ENCODE measurements around the gene PI16. TPM values are rescaled to one million over a fixed set of nuclear protein-coding genes. Genes with fewer than 3 reads are reported as not detected.
A peak's percentile ranks its signal among the peaks of the same experiment; 100 is the strongest.

The PI16 gene
- total RNA-seq, 2 experiments from 2014 or later = not detected

DNA sequence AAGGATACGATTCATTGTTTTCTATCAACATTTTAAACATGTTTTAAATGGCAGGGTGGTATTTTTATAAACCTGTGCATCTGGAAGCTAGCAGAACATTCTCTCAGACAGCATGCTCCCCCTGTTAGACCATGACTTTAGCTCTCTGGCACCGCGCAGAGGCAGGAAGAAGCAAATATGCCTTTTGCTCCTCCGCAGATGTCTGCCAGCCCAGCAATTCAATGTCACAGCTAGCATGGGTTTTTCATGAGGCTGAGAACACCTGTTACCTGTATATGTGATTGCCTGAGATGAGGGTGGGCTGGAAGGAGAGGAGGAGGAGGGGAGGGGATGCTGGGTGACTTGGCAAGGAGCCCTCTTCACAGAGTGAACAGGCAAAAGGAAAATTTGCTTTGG, 24.8 kb downstream of the PI16 start:
- intact Hi-C loops (cut with micrococcal nuclease) = no loop called here
- ATAC-seq (peak; percentile 70), DNase-seq (peak; percentile 50)

DNA sequence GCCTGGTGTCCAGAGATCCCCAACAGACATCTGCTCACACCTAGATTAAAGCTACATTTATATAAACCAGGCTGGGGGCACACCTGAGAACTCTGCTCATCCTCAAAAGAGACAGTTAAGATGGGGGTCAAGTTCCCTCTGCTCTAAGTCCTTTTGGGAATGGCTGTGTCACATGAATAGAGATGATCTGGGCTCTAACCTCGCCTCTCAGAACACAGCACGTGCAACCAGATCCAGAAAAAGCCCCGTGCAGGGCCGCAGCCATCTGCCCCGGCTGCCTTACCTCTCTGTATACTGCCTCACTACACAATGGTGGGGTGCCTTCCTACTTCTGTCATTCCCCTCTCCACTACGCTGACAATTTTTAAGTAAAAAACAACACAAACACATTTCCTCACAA, 25.6 kb downstream of the PI16 start:
- CTCF ChIA-PET = interaction anchor here (1.2 to 2.7 kb wide), 5 partner anchors 8 to 109 kb away, joined by 3 to 16 read pairs (median 5); partner anchors contain the start of gene C6orf89
- Mint-ChIP-seq H3K36me3 (ENCODE audit: low read depth) (peaks cover 17% of the 10 kb centered on the region), H3K9me3 (no peaks in the 10 kb centered on the region), H3K4me1 (ENCODE audit: low read depth) (peaks cover 26% of the 10 kb centered on the region), H3K4me3 (no peak overlapping the region), H3K27me3 (no peaks in the 10 kb centered on the region), H3K27ac (no peak overlapping the region)
- intact Hi-C loops (cut with micrococcal nuclease) = loop anchor here (10.0 kb wide), 1 partner anchor 95 kb away; the partner anchor contains the start of gene C6orf89
- TF ChIP-seq, protein P1, sequence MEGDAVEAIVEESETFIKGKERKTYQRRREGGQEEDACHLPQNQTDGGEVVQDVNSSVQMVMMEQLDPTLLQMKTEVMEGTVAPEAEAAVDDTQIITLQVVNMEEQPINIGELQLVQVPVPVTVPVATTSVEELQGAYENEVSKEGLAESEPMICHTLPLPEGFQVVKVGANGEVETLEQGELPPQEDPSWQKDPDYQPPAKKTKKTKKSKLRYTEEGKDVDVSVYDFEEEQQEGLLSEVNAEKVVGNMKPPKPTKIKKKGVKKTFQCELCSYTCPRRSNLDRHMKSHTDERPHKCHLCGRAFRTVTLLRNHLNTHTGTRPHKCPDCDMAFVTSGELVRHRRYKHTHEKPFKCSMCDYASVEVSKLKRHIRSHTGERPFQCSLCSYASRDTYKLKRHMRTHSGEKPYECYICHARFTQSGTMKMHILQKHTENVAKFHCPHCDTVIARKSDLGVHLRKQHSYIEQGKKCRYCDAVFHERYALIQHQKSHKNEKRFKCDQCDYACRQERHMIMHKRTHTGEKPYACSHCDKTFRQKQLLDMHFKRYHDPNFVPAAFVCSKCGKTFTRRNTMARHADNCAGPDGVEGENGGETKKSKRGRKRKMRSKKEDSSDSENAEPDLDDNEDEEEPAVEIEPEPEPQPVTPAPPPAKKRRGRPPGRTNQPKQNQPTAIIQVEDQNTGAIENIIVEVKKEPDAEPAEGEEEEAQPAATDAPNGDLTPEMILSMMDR (IDR thresholded peaks at IDR 0.05) = no peak
- POLR2A ChIA-PET = interaction anchor here (1.9 kb wide), 1 partner anchor 38 kb away, joined by 4 read pairs; no protein-coding TSS in a partner anchor
- ATAC-seq = no peak
- DNase-seq = no peak

More for the DNA sequence above, 24.8 kb downstream of the PI16 start:
- ChIA-PET CTCF (interaction anchor here (0.7 to 2.7 kb wide), 16 partner anchors 9 to 241 kb away, joined by 3 to 14 read pairs (median 3); partner anchors contain the start of genes C6orf89 and PPIL1), POLR2A (interaction anchor here (1.1 to 1.9 kb wide), 2 partner anchors 38 to 106 kb away, joined by 3 to 4 read pairs; no protein-coding TSS in a partner anchor)
- peaks cover 20% of the 10 kb centered on the region for H3K36me3 Mint-ChIP-seq (ENCODE audit: low read depth)
- H3K9me3 Mint-ChIP-seq = no peaks in the 10 kb centered on the region
- peak overlapping the region; percentile 22 for H3K27ac Mint-ChIP-seq
- no peaks in the 10 kb centered on the region for H3K27me3 Mint-ChIP-seq
- no peak overlapping the region for H3K4me3 Mint-ChIP-seq
- peaks cover 26% of the 10 kb centered on the region for H3K4me1 Mint-ChIP-seq (ENCODE audit: low read depth)
- TF ChIP-seq, protein P1 (IDR thresholded peaks at IDR 0.05) = peak; percentile 37

DNA sequence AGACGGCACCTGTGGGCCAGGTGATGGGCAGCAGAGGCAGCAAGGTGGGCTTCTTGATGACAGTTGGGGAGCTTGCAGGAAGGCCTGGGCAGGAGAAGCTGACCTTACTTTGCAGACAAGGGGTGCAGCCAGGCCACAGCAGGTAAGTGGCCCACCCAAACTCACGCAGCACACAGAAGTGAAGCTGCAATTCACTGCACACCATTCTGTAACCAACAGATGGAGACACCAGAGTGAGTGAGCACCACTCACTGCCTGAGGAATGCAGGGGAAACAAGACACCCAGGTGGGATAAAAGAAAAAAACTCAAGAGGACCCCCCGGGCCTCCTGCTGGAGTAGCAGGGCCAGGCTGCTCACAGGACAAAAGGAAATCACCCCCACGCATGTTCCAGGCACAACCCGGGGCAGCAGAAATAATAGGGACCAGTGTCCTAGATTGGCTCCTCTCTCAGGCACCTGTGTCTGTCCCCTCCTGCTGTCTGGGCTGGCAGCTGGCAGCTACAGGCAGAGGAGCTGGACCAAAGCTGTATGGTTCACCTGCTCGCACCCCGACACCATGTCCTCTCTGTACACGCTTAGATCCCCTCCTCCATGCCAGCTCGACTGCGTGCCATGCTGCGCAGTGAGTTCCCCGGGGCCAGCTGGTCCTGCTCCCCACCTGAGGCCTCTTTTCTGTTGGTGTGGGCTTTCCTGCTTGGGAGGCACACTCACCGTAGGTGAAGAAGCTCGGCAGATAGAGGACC, 26.5 kb downstream of the PI16 start:
- intact Hi-C loops (cut with micrococcal nuclease) = loop anchor here (10.0 kb wide), 1 partner anchor 96 kb away; the partner anchor contains the start of gene C6orf89
- Mint-ChIP-seq H3K27ac (no peak overlapping the region), H3K4me3 (no peak overlapping the region), H3K4me1 (ENCODE audit: low read depth) (peaks cover 26% of the 10 kb centered on the region), H3K36me3 (ENCODE audit: low read depth) (peaks cover 17% of the 10 kb centered on the region), H3K27me3 (no peaks in the 10 kb centered on the region), H3K9me3 (no peaks in the 10 kb centered on the region)
- POLR2A ChIA-PET = interaction anchor here (0.7 to 2.0 kb wide), 6 partner anchors 18 to 106 kb away, joined by 3 to 8 read pairs (median 4); partner anchors contain the start of genes C6orf89 and PPIL1
- ATAC-seq (no peak), DNase-seq (no peak)
- TF ChIP-seq, protein P1 (IDR thresholded peaks at IDR 0.05) = no peak
- CTCF ChIA-PET = interaction anchor here (2.5 to 2.7 kb wide), 2 partner anchors 37 to 96 kb away, joined by 9 to 16 read pairs; partner anchors contain the start of gene C6orf89

DNA sequence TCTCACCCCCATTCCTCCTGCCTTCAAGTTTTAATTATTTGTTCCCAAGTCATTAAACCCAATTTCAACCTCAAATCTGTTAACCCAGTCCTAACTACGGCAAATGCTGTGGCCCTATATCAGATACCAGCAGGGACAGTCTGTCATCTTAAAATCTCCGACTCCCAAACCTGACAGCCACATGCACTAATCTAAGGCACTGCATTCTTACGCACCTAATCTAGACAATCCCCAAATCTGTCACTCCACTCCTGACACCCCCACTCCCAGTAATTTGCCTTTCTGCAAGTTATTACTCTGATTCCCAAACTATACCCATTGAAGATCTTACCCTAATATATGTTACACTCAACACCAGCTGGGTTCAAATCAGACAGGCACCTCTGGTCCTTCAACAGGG, 29.0 kb downstream of the PI16 start:
- ChIA-PET POLR2A (interaction anchor here (3.0 kb wide), 1 partner anchor 7 kb away, joined by 15 read pairs; no protein-coding TSS in a partner anchor), CTCF (interaction anchor here (1.4 to 1.6 kb wide), 2 partner anchors 35 to 98 kb away, joined by 6 to 8 read pairs; partner anchors contain the start of gene C6orf89)
- Mint-ChIP-seq H3K9me3 (no peaks in the 10 kb centered on the region), H3K27ac (no peak overlapping the region), H3K36me3 (ENCODE audit: low read depth) (peaks cover 9% of the 10 kb centered on the region), H3K4me1 (ENCODE audit: low read depth) (peaks cover 31% of the 10 kb centered on the region), H3K4me3 (no peak overlapping the region), H3K27me3 (no peaks in the 10 kb centered on the region)
- intact Hi-C loops (cut with micrococcal nuclease) = loop anchor here (10.0 kb wide), 1 partner anchor 99 kb away; the partner anchor contains the start of gene C6orf89
- ATAC-seq = no peak
- TF ChIP-seq, protein P1 (IDR thresholded peaks at IDR 0.05) = no peak
- no peak for DNase-seq

All from activated CD8-positive, alpha-beta T cell treated with anti-CD3 and anti-CD28 coated beads for 36 hours (primary cell).